ENCODE results near the gene PRADC1. TPM values are rescaled to one million over a fixed set of nuclear protein-coding genes. Genes with fewer than 3 reads are reported as not detected.
A peak's percentile ranks its signal among the peaks of the same experiment; 100 is the strongest.

PRADC1 gene
- total and polyA plus RNA-seq, 8 donors, result 10.5 to 20.9 (median 14.6) TPM

- intact Hi-C loops (cut with DNase I), result no loop called here
- Histone ChIP-seq H3K27me3 (no peaks in the 10 kb centered on the region), H3K9me3 (no peaks in the 10 kb centered on the region), H3K27ac (no peak overlapping the region), H3K4me1 (no peaks in the 10 kb centered on the region), H3K36me3 (peaks cover 0 to 17% (median 0%) of the 10 kb centered on the region in 3 donors), H3K4me3 (no peak overlapping the region)
- TF ChIP-seq CTCF (IDR thresholded peaks at IDR 0.05), result no peak
- no peak for ATAC-seq
- DNase-seq, result no peak
- WGBS, 2 donors, result 23 to 88% methylated on average over 1 of the region's 1 CpG
- no peak for FAIRE-seq
Measured at GRCh38 chr2:73256618-73256922, 23.5 kb upstream of the PRADC1 start.

- Histone ChIP-seq H3K27ac (no peak overlapping the region), H3K27me3 (no peaks in the 10 kb centered on the region), H3K36me3 (peaks cover 0 to 17% (median 0%) of the 10 kb centered on the region in 3 donors), H3K9me3 (no peaks in the 10 kb centered on the region), H3K4me1 (no peaks in the 10 kb centered on the region), H3K4me3 (no peak overlapping the region)
- DNase-seq (no peak), ATAC-seq (no peak), FAIRE-seq (no peak)
- 71 to 72% methylated on average over 5 of the region's 5 CpGs for WGBS, 2 donors
- no peak for TF ChIP-seq CTCF (IDR thresholded peaks at IDR 0.05)
- intact Hi-C loops (cut with DNase I), result no loop called here
Measured at GRCh38 chr2:73255907-73256617, 23.0 kb upstream of the PRADC1 start.

GRCh38 chr2:73255007-73255644, 22.1 kb upstream of the PRADC1 start:
- DNase-seq (peak in 1 of 6 donors; percentile 62), ATAC-seq (no peak), FAIRE-seq (no peak)
- Histone ChIP-seq H3K27me3 (no peaks in the 10 kb centered on the region), H3K4me3 (no peak overlapping the region), H3K9me3 (no peaks in the 10 kb centered on the region), H3K4me1 (peaks cover 0 to 5% (median 0%) of the 10 kb centered on the region in 3 donors), H3K36me3 (peaks cover 0 to 21% (median 5%) of the 10 kb centered on the region in 3 donors), H3K27ac (no peak overlapping the region)
- WGBS, 2 donors, result 53% methylated on average over 4 of the region's 4 CpGs
- intact Hi-C loops (cut with DNase I), result no loop called here
- TF ChIP-seq CTCF (IDR thresholded peaks at IDR 0.05), result no peak

- no peak for TF ChIP-seq CTCF (IDR thresholded peaks at IDR 0.05)
- no peak for ATAC-seq
- intact Hi-C loops (cut with DNase I), result no loop called here
- no peak overlapping the region for H3K4me3 ChIP-seq
- peaks cover 0 to 5% (median 0%) of the 10 kb centered on the region in 3 donors for H3K4me1 ChIP-seq
- no peak for FAIRE-seq
- H3K36me3 ChIP-seq, result peaks cover 0 to 28% (median 11%) of the 10 kb centered on the region in 3 donors
- H3K27me3 ChIP-seq, result no peaks in the 10 kb centered on the region
- WGBS, 2 donors, result 91 to 96% methylated on average over 7 of the region's 7 CpGs
- no peak for DNase-seq
- H3K9me3 ChIP-seq, result no peaks in the 10 kb centered on the region
- H3K27ac ChIP-seq, result no peak overlapping the region
Measured at GRCh38 chr2:73254343-73255006, 21.4 kb upstream of the PRADC1 start.

Measured in pancreas (tissue), 10 donors.